BJ (cell line): ENCODE data around the gene PSMB1. TPM values are rescaled to one million over a fixed set of nuclear protein-coding genes. Genes with fewer than 3 reads are reported as not detected.
A peak's percentile ranks its signal among the peaks of the same experiment; 100 is the strongest.

Source experiments
- CTCF ChIA-PET: fragments of 350-600 bp; formaldehyde crosslinking; extraction: SDS; loops from one replicate; lab custom pipeline; 2021; ENCODE audit warnings: antibody characterized with exemption, inconsistent platforms; lab: Yijun Ruan, JAX
- POLR2A ChIA-PET: fragments of 300-600 bp; sonication (Branson Sonifier 250); formaldehyde crosslinking; extraction: SDS; loops from one replicate; lab custom pipeline; 2021; ENCODE audit warnings: antibody characterized with exemption; lab: Charles Lee
- DNase-seq: peaks from one replicate; pipeline ENCODE4 v3.0.0-alpha.2; 2011; ENCODE audit warnings: low read depth
- H3K27me3 ChIP-seq: 2 replicates; pipeline ENCODE4 v1.6.0; 2011; ENCODE audit warnings: low read length; ENCODE audit not compliant: control insufficient read depth, insufficient read depth
- H3K36me3 ChIP-seq: 2 replicates; pipeline ENCODE4 v1.5.1; 2011; ENCODE audit warnings: low read length; ENCODE audit not compliant: control insufficient read depth, insufficient read depth
- H3K4me3 ChIP-seq: 2 replicates; pipeline ENCODE4 v1.5.1; 2011; ENCODE audit warnings: low read depth, mild to moderate bottlenecking, control low read depth, low read length
- CTCF ChIP-seq: IDR thresholded peaks from 2 replicates; pipeline ENCODE4 v1.5.1; 2011; ENCODE audit warnings: low read depth, mild to moderate bottlenecking, control low read depth, inconsistent platforms, low read length, moderate library complexity; ENCODE audit not compliant: insufficient read depth
- polyA plus RNA-seq: library from polyadenylated mRNA; depleted of rRNA; stranded (reverse); fragments of >200 nt; gene quantifications from 2 replicates; pipeline ENCODE4 v1.2.3, GENCODE V29; 2011

Gene PSMB1
- polyA plus RNA-seq, 1 experiment: 344 TPM

- ChIA-PET CTCF (no interaction called here), POLR2A (no interaction called here)
- DNase-seq: peak; percentile 33
- no peak for TF ChIP-seq CTCF
- Histone ChIP-seq H3K27me3 (no peaks in the 10 kb centered on the region), H3K4me3 (peak within 1 kb of the TSS; percentile 97), H3K36me3 (peaks cover 3% of the 10 kb centered on the region; the same call in 1 of the 2 replicates)
These were observed 31.3 kb upstream of the PSMB1 start, which contains the start of gene PDCD2 for GRCh38 chr6:170584181-170584953. Gene PDCD2, minus strand, starts transcription at chr6:170584637. Its CDS starts 56 bp downstream, at chr6:170584581.

GRCh38 chr6:170583756-170584180 is 30.7 kb upstream of the PSMB1 start:
- DNase-seq: no peak
- Histone ChIP-seq H3K36me3 (peaks cover 5% of the 10 kb centered on the region; the same call in 1 of the 2 replicates), H3K27me3 (no peaks in the 10 kb centered on the region), H3K4me3 (peak overlapping the region; percentile 97)
- CTCF ChIA-PET: no interaction called here
- POLR2A ChIA-PET: no interaction called here
- TF ChIP-seq CTCF: no peak

GRCh38 chr6:170578909-170579308 is 25.8 kb upstream of the PSMB1 start:
- CTCF ChIA-PET: interaction anchor here (0.6 kb wide), 1 partner anchor 635 kb away, joined by 3 read pairs; no protein-coding TSS in a partner anchor
- POLR2A ChIA-PET: no interaction called here
- Histone ChIP-seq H3K36me3 (peaks cover 8% of the 10 kb centered on the region), H3K4me3 (no peak overlapping the region), H3K27me3 (no peaks in the 10 kb centered on the region)
- TF ChIP-seq CTCF: no peak
- no peak for DNase-seq

- peaks cover 14% of the 10 kb centered on the region for H3K36me3 ChIP-seq
These were observed 22.1 kb upstream of the PSMB1 start for GRCh38 chr6:170575250-170575649.

More at GRCh38 chr6:170575250-170575649, 22.1 kb upstream of the PSMB1 start:
- no peaks in the 10 kb centered on the region for H3K27me3 ChIP-seq
- ChIA-PET CTCF (no interaction called here), POLR2A (no interaction called here)
- DNase-seq: no peak
- H3K4me3 ChIP-seq: no peak overlapping the region
- TF ChIP-seq CTCF: peak; percentile 25; the same call in 1 of the 2 replicates
